IgD-negative memory B cell (primary cell): ENCODE measurements around the gene PEAK1. TPM values are rescaled to one million over a fixed set of nuclear protein-coding genes. Genes with fewer than 3 reads are reported as not detected.
A peak's percentile ranks its signal among the peaks of the same experiment; 100 is the strongest.

Experiments used
- H3K27ac Mint-ChIP-seq, 3 donors: one replicate each; pipeline ENCODE4 v1.8.0; 2020 to 2022; ENCODE audit warnings: mild to moderate bottlenecking in 3 of 3, mixed read lengths in 3 of 3, moderate library complexity in 1 of 3
- H3K27me3 Mint-ChIP-seq: one replicate; pipeline ENCODE4 v1.8.0; 2021; ENCODE audit warnings: mixed read lengths
- H3K36me3 Mint-ChIP-seq: one replicate; pipeline ENCODE4 v1.8.0; 2020; ENCODE audit warnings: mild to moderate bottlenecking, mixed read lengths
- H3K4me1 Mint-ChIP-seq, 3 donors: one replicate each; pipeline ENCODE4 v1.8.0; 2020 to 2022; ENCODE audit warnings: mixed read lengths in 3 of 3, mild to moderate bottlenecking in 1 of 3
- H3K4me3 Mint-ChIP-seq, 4 donors: one replicate each; pipeline ENCODE4 v1.8.0; 2020 to 2022; ENCODE audit warnings: mild to moderate bottlenecking in 4 of 4, mixed read lengths in 4 of 4, moderate library complexity in 3 of 4
- H3K9me3 Mint-ChIP-seq, 3 donors: one replicate each; pipeline ENCODE4 v1.8.0; 2020 to 2021; ENCODE audit warnings: mixed read lengths in 3 of 3, mild to moderate bottlenecking in 1 of 3
- polyA plus RNA-seq: library from polyadenylated mRNA; unstranded; fragments of 300-500 nt; fragmentation: Illumina TruSeq; gene quantifications from one replicate; pipeline ENCODE4 v1.2.3, GENCODE V29; 2021

Gene PEAK1
- polyA plus RNA-seq, 1 donor from 2014 or later: 5.8 TPM

DNA sequence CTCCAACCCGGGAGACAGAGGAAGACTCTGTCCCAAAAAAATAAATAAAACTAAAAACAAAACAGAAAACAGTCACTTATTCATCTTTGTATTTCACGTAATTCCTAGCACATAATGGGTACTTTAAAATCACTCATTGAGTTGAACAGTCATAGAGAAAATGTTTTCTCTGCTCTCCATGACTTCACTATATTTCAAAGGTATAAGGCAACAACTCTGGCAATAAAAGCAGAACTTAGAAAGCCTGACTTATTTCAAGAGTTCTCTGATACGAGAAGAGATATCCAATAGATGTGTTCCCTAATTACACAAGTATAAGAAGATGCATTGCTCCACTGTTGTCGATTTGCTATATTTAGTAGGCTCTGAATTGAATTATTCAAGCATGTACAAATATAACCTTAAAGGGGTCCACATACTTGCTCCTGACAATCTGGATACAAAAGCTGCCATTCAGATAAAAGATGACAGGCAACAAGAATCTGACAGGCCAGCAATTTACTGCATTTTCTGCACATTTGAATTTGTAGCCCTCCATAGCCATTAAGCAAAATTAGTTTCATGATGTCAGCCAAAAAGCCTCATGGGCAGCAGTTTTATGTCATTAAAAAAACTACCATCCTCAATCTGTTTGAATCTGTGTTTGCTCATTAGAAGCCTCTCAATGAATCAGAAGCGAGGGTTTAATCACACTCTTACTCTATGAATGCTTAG lies 47.9 kb downstream of the PEAK1 start:
- peak overlapping the region in 1 of 3 donors; percentile 51 for H3K27ac Mint-ChIP-seq
- H3K9me3 Mint-ChIP-seq: no peaks in the 10 kb centered on the region
- no peaks in the 10 kb centered on the region for H3K27me3 Mint-ChIP-seq
- H3K4me3 Mint-ChIP-seq: peak overlapping the region in 2 of 4 donors; percentile 52 to 60
- peaks cover 17 to 20% (median 20%) of the 10 kb centered on the region in 3 donors for H3K4me1 Mint-ChIP-seq
- H3K36me3 Mint-ChIP-seq: no peaks in the 10 kb centered on the region

DNA sequence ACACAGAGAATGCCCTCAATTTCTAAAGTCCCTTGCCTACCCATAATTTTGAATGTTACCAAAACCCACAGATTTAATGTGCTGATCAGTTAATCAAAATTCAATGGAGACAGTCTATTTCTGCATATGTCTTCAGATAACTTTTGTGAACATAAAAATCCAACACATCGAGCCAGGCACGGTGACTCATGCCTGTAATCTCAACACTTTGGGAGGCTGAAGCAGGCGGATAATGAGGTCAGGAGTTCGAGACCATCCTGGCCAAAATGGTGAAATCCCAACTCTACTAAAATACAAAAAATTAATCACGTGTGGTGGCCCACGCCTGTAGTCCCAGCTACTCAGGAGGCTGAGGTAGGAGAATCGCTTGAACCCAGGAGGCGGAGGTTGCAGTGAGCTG lies 49.3 kb downstream of the PEAK1 start:
- Mint-ChIP-seq H3K9me3 (peaks cover 0 to 2% (median 0%) of the 10 kb centered on the region in 3 donors), H3K36me3 (peaks cover 2% of the 10 kb centered on the region), H3K27ac (no peak overlapping the region), H3K4me1 (peaks cover 15 to 18% (median 17%) of the 10 kb centered on the region in 3 donors), H3K27me3 (no peaks in the 10 kb centered on the region), H3K4me3 (no peak overlapping the region)

DNA sequence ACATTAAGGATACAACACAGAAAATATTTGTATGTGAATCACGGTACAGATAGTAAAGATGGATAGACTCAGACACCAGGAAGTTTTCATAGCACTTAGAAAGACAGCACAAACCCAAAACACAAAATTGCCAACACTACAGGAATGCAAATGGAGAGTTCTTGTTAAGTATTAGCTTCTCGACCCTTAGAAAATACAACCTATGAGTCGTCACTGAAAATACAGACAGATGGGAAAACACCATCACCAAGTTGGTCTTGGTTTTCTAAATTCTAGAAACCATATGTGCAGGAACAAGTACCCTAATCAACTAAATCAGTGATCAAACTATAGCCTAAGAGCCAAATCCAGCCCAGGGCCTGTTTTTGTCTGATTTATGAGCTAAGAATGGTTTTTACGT lies 50.7 kb downstream of the PEAK1 start:
- Mint-ChIP-seq H3K36me3 (peaks cover 2% of the 10 kb centered on the region), H3K9me3 (peaks cover 0 to 2% (median 0%) of the 10 kb centered on the region in 3 donors), H3K27ac (no peak overlapping the region), H3K27me3 (no peaks in the 10 kb centered on the region), H3K4me3 (no peak overlapping the region), H3K4me1 (peaks cover 15 to 17% (median 16%) of the 10 kb centered on the region in 3 donors)

DNA sequence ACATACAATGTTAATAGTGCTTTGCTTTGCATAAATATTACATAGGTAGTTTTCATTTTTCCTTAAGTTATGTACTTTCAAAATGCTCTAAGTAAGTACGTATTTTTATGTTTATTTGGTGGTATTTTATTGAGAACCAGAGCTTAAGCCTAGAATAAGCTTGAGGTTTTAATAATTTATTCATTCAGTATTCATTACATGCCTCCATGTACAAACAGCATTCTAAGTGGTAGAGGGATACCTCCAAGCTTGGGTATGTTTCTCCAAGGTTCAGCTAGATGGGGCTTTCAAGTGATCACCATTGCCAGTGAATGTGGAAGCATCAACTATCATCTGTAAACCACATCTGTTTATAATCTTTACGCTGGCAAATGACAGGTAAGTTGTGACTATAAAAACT lies 52.3 kb downstream of the PEAK1 start:
- Mint-ChIP-seq H3K36me3 (peaks cover 4% of the 10 kb centered on the region), H3K9me3 (peaks cover 0 to 2% (median 0%) of the 10 kb centered on the region in 3 donors), H3K27me3 (no peaks in the 10 kb centered on the region), H3K4me1 (peaks cover 8 to 15% (median 14%) of the 10 kb centered on the region in 3 donors), H3K27ac (no peak overlapping the region), H3K4me3 (no peak overlapping the region)

DNA sequence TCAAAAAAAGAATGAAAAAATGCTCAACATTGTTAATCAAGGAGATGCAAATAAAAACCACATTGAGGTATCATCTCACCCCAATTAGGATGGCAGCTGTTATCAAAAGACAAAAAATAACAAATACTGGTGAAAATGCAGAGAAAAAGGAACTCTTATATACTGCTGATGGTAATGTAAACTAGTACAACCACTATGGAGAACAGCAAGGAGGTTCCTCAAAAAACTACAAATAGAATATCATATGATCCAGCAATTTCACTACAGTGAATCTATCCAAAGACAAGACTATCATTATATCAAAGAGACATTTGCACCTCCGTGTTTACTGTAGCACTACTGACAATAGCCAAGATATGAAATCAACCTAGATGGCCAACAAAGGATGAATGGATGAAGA lies 58.4 kb downstream of the PEAK1 start:
- no peak overlapping the region for H3K27ac Mint-ChIP-seq
- no peak overlapping the region for H3K4me3 Mint-ChIP-seq
- H3K9me3 Mint-ChIP-seq: peaks cover 0 to 2% (median 0%) of the 10 kb centered on the region in 3 donors

DNA sequence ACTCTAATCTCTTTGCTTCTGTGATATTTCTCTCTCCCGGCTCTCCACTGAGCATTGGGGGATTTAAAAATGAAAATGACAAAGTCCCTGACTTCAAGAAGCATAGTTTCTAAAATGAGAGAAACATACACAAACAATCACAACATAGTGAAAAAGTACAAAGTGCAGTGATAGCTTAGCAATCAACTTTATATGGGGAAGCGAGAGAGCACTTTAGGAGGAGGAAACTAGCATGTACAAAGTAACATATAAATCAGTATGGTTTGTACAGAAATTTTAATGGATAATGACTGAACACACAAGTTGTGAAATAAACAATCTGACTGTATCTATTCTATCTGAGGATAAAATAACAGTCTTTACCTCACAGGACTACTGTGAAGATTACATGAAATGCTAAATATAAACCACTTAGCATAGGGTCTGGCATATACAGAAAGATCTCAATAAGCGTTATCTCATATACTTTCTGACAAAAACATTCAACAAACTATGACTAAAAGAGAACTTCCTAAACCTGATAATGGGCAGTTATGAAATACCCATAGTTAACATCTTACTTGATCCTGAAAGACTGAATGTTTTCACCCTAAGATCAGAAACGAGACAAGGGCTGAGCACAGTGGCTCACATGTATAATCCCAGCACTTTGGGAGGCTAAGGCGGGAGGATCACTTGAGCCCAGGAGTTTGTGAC lies 61.2 kb downstream of the PEAK1 start:
- Mint-ChIP-seq H3K36me3 (peaks cover 7% of the 10 kb centered on the region), H3K27ac (no peak overlapping the region), H3K9me3 (no peaks in the 10 kb centered on the region), H3K27me3 (no peaks in the 10 kb centered on the region), H3K4me3 (no peak overlapping the region), H3K4me1 (peaks cover 7 to 10% (median 7%) of the 10 kb centered on the region in 3 donors)

More for the DNA sequence above, 58.4 kb downstream of the PEAK1 start:
- Mint-ChIP-seq H3K4me1 (peaks cover 0 to 3% (median 0%) of the 10 kb centered on the region in 3 donors), H3K36me3 (peaks cover 4% of the 10 kb centered on the region), H3K27me3 (no peaks in the 10 kb centered on the region)

DNA sequence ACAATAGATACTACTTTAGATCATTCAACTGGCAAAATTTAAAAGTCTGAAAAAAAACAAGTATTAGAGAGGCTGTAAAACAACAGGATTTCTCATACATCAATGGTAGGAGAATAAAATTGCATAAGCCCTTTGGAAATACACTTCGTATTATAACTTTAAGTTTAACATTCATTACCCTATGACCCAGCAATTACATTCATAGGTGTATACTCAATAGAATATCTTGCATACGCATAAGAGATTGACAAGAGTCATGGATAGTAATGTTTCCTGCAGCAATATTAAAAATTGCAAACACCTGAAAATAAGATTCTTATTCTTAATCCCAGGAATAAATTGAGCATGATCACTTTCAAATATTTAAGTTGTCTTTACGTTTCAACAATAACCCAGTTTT lies 63.6 kb downstream of the PEAK1 start:
- Mint-ChIP-seq H3K9me3 (no peaks in the 10 kb centered on the region), H3K4me1 (peaks cover 7 to 8% (median 8%) of the 10 kb centered on the region in 3 donors), H3K27me3 (no peaks in the 10 kb centered on the region), H3K36me3 (peaks cover 4% of the 10 kb centered on the region), H3K4me3 (no peak overlapping the region), H3K27ac (no peak overlapping the region)

DNA sequence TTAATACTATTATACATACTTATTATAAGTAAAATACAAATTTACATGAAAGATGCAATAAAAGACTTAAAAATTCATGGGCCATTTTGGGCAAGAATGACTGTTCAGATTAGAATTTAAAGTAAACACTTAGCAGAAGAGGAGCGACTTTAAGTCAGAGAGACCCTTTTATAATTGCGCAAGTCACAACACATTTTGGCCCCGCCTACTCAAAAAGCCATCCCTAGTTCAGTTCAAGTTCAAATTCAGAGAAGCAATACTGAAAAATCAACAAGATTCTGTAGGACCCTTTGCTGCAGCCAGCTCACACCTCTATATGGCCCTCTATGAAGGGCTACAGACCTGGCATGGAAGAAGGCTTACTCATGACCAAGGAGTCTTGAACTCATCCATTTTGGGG lies 64.6 kb downstream of the PEAK1 start:
- Mint-ChIP-seq H3K9me3 (no peaks in the 10 kb centered on the region), H3K36me3 (peaks cover 4% of the 10 kb centered on the region), H3K27me3 (no peaks in the 10 kb centered on the region), H3K4me1 (peaks cover 7 to 8% (median 8%) of the 10 kb centered on the region in 3 donors), H3K4me3 (no peak overlapping the region), H3K27ac (no peak overlapping the region)

DNA sequence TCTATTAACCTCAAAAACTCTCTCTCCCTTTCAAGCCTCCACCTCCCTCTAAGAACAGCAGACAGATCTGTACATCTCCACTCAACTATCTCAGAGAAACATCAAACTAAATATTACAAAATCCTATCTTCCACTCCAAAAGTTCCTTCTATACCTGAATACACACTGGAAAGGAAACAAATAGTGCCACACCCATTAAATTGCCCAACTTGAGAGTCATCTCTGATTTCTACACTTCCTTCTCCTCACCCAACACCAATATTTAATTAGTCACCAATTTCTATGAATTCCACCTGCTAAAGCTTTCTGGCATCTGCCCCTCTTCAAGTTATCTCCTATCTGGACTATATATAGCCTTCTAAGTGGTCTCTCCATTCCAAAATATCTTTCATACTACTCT lies 65.8 kb downstream of the PEAK1 start:
- H3K36me3 Mint-ChIP-seq: peaks cover 4% of the 10 kb centered on the region
- H3K27ac Mint-ChIP-seq: no peak overlapping the region
- H3K4me3 Mint-ChIP-seq: no peak overlapping the region
- no peaks in the 10 kb centered on the region for H3K9me3 Mint-ChIP-seq
- no peaks in the 10 kb centered on the region for H3K27me3 Mint-ChIP-seq
- H3K4me1 Mint-ChIP-seq: peaks cover 7 to 8% (median 8%) of the 10 kb centered on the region in 3 donors

DNA sequence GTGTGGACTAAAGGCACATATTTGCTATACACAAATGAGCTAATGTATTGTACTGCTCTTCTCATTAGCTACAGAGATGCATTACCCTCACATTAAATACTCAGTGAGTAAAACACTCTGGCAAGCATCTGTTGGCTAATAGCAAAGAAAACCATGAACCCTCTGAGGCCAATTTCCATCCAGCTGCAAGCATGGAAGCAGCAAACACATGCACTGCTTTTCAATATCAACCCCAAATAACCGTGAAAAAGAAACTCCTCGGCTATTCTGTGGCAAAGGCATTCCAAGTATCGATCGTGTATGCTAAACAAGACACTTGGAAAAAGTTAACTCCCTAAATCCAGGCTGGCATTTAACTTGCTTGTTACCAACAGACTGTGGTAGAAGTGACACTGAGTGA lies 67.0 kb downstream of the PEAK1 start:
- Mint-ChIP-seq H3K9me3 (no peaks in the 10 kb centered on the region), H3K4me1 (peaks cover 7 to 8% (median 8%) of the 10 kb centered on the region in 3 donors), H3K27me3 (no peaks in the 10 kb centered on the region), H3K27ac (no peak overlapping the region), H3K4me3 (no peak overlapping the region), H3K36me3 (peaks cover 6% of the 10 kb centered on the region)

DNA sequence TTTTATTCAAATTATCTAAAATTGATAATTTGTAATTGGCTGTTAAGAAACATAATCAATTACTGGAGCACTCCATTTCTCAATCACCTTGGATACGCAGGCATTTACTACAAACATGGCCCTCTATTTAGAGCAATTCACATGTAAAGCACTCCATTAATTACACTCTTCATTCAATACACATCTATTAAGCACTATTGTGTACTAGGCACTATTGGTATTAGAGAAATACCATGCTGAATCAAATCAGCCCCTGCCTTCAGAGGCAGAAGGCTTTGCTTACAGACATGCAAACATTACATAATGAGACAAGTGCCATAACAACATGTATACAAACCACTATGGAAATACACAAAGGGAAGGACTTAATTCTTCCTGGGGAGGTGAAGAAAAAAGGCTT lies 69.1 kb downstream of the PEAK1 start:
- H3K4me1 Mint-ChIP-seq: peaks cover 7 to 8% (median 8%) of the 10 kb centered on the region in 3 donors
- no peak overlapping the region for H3K4me3 Mint-ChIP-seq
- no peaks in the 10 kb centered on the region for H3K27me3 Mint-ChIP-seq
- peaks cover 12% of the 10 kb centered on the region for H3K36me3 Mint-ChIP-seq
- H3K27ac Mint-ChIP-seq: peak overlapping the region in 1 of 3 donors; percentile 32
- no peaks in the 10 kb centered on the region for H3K9me3 Mint-ChIP-seq

DNA sequence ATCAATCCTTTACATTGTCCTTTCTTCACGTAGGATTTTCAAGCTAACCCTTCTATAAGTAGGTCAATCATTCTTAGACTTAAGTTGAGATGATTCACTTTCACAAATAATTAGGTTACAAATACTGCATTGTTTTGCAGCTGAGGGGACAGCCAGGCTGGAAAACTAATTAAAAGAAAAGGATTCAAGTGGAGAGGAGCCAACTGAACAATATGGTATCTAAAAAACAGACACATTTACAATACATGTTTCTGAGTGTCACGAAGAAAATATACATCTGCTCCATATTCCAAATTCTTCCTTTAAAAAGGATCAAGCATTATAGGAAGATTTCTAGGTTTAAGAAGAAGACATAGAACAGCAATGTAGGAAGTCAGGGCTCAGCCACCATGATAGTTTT lies 70.2 kb downstream of the PEAK1 start:
- Mint-ChIP-seq H3K36me3 (peaks cover 13% of the 10 kb centered on the region), H3K27me3 (no peaks in the 10 kb centered on the region)

DNA sequence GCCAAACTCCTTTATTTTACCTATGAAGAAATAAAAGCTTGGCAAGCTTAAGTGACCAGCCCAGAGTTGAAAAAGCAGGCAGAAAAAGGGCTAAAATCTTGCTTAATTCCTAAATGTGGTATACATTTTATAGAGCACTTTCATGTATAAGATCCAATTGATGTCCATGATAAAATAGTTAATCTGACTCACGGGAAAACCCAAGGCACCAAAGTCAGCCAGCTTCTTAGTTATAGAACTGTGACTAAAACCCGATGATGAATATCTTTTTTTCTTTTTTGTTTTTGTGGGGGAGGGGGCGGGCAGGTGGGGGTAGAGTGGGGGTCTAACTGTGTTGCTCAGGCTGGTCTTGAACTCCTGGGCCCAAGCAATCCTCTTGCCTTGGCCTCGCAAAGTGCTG lies 71.4 kb downstream of the PEAK1 start:
- H3K4me3 Mint-ChIP-seq: no peak overlapping the region
- peaks cover 12% of the 10 kb centered on the region for H3K36me3 Mint-ChIP-seq
- no peaks in the 10 kb centered on the region for H3K27me3 Mint-ChIP-seq
- no peaks in the 10 kb centered on the region for H3K9me3 Mint-ChIP-seq
- H3K4me1 Mint-ChIP-seq: no peaks in the 10 kb centered on the region
- H3K27ac Mint-ChIP-seq: no peak overlapping the region

More for the DNA sequence above, 70.2 kb downstream of the PEAK1 start:
- no peak overlapping the region for H3K4me3 Mint-ChIP-seq
- H3K9me3 Mint-ChIP-seq: no peaks in the 10 kb centered on the region
- no peak overlapping the region for H3K27ac Mint-ChIP-seq
- H3K4me1 Mint-ChIP-seq: peaks cover 7 to 8% (median 8%) of the 10 kb centered on the region in 3 donors

DNA sequence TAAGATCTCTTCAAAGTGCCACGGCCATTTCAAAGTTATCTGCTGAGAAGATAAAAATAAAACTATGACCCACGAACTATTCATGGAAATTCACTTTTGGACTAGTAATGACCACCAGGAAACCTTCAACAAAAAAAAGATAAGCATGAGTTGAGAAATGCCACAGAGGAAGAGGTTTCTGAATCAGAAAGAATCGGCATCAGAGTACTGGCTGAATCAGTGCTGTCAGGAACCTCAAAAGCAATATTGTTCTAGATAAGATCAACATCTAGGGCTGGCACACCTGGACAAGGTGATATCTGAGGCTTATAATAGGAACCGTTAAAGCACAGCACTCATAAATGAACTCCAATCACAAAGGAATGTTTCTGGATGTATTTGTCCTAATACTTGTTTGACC lies 72.7 kb downstream of the PEAK1 start:
- no peaks in the 10 kb centered on the region for H3K27me3 Mint-ChIP-seq
- no peak overlapping the region for H3K4me3 Mint-ChIP-seq
- no peaks in the 10 kb centered on the region for H3K4me1 Mint-ChIP-seq
- peak overlapping the region in 1 of 3 donors; percentile 35 for H3K27ac Mint-ChIP-seq
- peaks cover 12% of the 10 kb centered on the region for H3K36me3 Mint-ChIP-seq
- no peaks in the 10 kb centered on the region for H3K9me3 Mint-ChIP-seq

DNA sequence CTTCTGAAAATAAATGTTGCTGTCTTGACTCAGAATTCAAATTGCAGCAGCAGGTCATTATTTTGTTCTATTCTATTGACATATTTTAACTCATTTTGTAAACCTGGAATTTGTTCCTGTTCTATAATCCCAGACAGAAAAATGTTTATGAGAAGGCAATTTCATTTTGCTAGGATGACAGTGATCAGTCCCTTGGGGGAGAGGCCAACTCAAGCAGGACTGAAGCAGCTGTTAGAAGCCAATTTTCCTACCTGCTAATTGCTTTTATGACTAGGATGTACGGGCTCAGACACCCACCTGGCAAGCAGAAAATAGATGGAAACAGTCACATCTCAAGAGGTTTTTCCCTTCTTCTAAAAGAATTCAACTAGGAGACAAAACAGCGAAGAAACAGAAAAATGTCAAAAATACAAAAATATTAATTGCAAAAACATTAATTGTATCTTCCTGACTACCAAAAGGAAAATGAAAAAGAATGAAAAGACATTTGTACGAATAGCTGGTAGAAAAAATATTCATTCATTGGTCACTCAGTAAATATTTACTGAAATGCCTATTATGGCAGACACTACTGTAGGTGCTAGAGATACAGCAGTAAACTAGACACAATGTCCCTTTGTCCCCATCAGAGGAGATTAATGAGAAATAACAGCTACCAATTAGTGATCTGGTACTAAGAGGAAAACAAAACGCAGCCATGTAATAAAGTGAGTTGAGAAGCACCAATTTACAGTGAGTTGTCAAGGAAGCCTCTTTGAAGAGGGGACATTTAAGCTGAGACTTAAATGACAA lies 73.5 kb downstream of the PEAK1 start:
- Mint-ChIP-seq H3K36me3 (peaks cover 14% of the 10 kb centered on the region), H3K4me3 (peak overlapping the region in 1 of 4 donors; percentile 33)

More for the DNA sequence above, 73.5 kb downstream of the PEAK1 start:
- Mint-ChIP-seq H3K9me3 (peaks cover under 1 to 4% (median 2%) of the 10 kb centered on the region in 3 donors), H3K27me3 (no peaks in the 10 kb centered on the region), H3K4me1 (no peaks in the 10 kb centered on the region), H3K27ac (peak overlapping the region in 1 of 3 donors; percentile 35)
